ENCODE measurements around the gene P2RY13. TPM values are rescaled to one million over a fixed set of nuclear protein-coding genes. Genes with fewer than 3 reads are reported as not detected.

Gene P2RY13
- total and polyA plus RNA-seq, 4 donors, result 2.2 to 15.8 (median 4.9) TPM

Other genes starting within 250 kb of the P2RY13 start
- under 1 TPM; 0.55 to 0.82 TPM for gene MED12L, start 243.9 kb downstream of the P2RY13 start, total RNA-seq
- gene MED12L, start 243.9 kb downstream of the P2RY13 start, polyA plus RNA-seq, result under 1 TPM; 0.02 to 0.06 TPM
- gene GPR171, start 126.3 kb downstream of the P2RY13 start, total RNA-seq, result 1 to 10 TPM; 1.5 to 1.8 TPM
- 1 to 10 TPM in 1 of 2 donors, under 1 TPM in 1; 0.87 to 2.7 TPM for gene GPR171, start 126.3 kb downstream of the P2RY13 start, polyA plus RNA-seq
- 10 to 100 TPM in 1 of 2 donors, 1 to 10 TPM in 1; 2.2 to 11.0 TPM for gene P2RY14, start 51.0 kb downstream of the P2RY13 start, total RNA-seq
- 1 to 10 TPM; 2.1 to 2.7 TPM for gene P2RY14, start 51.0 kb downstream of the P2RY13 start, polyA plus RNA-seq
- gene GPR87, start 12.7 kb downstream of the P2RY13 start, total RNA-seq, result 1 to 10 TPM in 1 of 2 donors, under 1 TPM in 1; 0.28 to 1.5 TPM
- gene GPR87, start 12.7 kb downstream of the P2RY13 start, polyA plus RNA-seq, result 1 to 10 TPM; 1.0 to 1.5 TPM
- 1 to 10 TPM; 1.6 to 3.0 TPM for gene P2RY12, start 55.2 kb upstream of the P2RY13 start, total RNA-seq
- under 1 TPM; 0.16 to 0.88 TPM for gene P2RY12, start 55.2 kb upstream of the P2RY13 start, polyA plus RNA-seq
- gene IGSF10, start 131.5 kb upstream of the P2RY13 start, total RNA-seq, result 10 to 100 TPM; 15.9 to 62.9 TPM
- gene IGSF10, start 131.5 kb upstream of the P2RY13 start, polyA plus RNA-seq, result 10 to 100 TPM in 1 of 2 donors, 1 to 10 TPM in 1; 6.8 to 25.1 TPM